ENCODE results near the gene HBD.
"Not testable (repeated sequence)": the region's sequence is repeated elsewhere in the genome, so short reads cannot be mapped to it uniquely, and the experiment has no call there.

Gene HBD

GRCh38 chr11:5253440-5253839 lies 19.2 kb upstream of the HBD start:
- DNase-seq (ENCODE audit: low read depth in 2 of 2): not testable (repeated sequence)

GRCh38 chr11:5252919-5253265 lies 18.6 kb upstream of the HBD start:
- no peak for DNase-seq (ENCODE audit: low read depth in 2 of 2)

- no peak for DNase-seq (ENCODE audit: low read depth in 2 of 2)
Measured at GRCh38 chr11:5252192-5252918, 18.1 kb upstream of the HBD start.

- DNase-seq (ENCODE audit: low read depth in 2 of 2): no peak
Measured at GRCh38 chr11:5251746-5252145, 17.5 kb upstream of the HBD start.

GRCh38 chr11:5250543-5251204 lies 16.4 kb upstream of the HBD start:
- DNase-seq (ENCODE audit: low read depth in 2 of 2): no peak

- not testable (repeated sequence) for DNase-seq (ENCODE audit: low read depth in 2 of 2)
Measured at GRCh38 chr11:5249807-5250396, 15.6 kb upstream of the HBD start, which contains the start of gene HBG1. TSS of gene HBG1 (minus strand) at chr11:5249857. CDS start at chr11:5249804, 53 bp downstream.

- DNase-seq (ENCODE audit: low read depth in 2 of 2): not testable (repeated sequence)
Measured at GRCh38 chr11:5248498-5248897, 14.2 kb upstream of the HBD start.

- DNase-seq (ENCODE audit: low read depth in 2 of 2): no peak
Measured at GRCh38 chr11:5247472-5248192, 13.3 kb upstream of the HBD start.

- no peak for DNase-seq (ENCODE audit: low read depth in 2 of 2)
Measured at GRCh38 chr11:5246772-5247471, 12.6 kb upstream of the HBD start.

GRCh38 chr11:5245155-5245554 lies 10.9 kb upstream of the HBD start:
- no peak for DNase-seq (ENCODE audit: low read depth in 2 of 2)

- no peak for DNase-seq (ENCODE audit: low read depth in 2 of 2)
Measured at GRCh38 chr11:5243816-5244180, 9.5 kb upstream of the HBD start.

GRCh38 chr11:5242933-5243815 lies 8.9 kb upstream of the HBD start:
- no peak for DNase-seq (ENCODE audit: low read depth in 2 of 2)

GRCh38 chr11:5242208-5242607 lies 7.9 kb upstream of the HBD start:
- no peak for DNase-seq (ENCODE audit: low read depth in 2 of 2)

- DNase-seq (ENCODE audit: low read depth in 2 of 2): no peak
Measured at GRCh38 chr11:5241458-5241857, 7.2 kb upstream of the HBD start.

GRCh38 chr11:5240458-5240857 lies 6.2 kb upstream of the HBD start:
- DNase-seq (ENCODE audit: low read depth in 2 of 2): no peak

- no peak for DNase-seq (ENCODE audit: low read depth in 2 of 2)
Measured at GRCh38 chr11:5240056-5240455, 5.8 kb upstream of the HBD start.

- no peak for DNase-seq (ENCODE audit: low read depth in 2 of 2)
Measured at GRCh38 chr11:5239046-5239445, 4.8 kb upstream of the HBD start.

- DNase-seq (ENCODE audit: low read depth in 2 of 2): no peak
Measured at GRCh38 chr11:5238486-5238885, 4.2 kb upstream of the HBD start.

GRCh38 chr11:5237420-5237819 lies 3.1 kb upstream of the HBD start:
- DNase-seq (ENCODE audit: low read depth in 2 of 2): no peak

GRCh38 chr11:5235364-5236095 lies 1.2 kb upstream of the HBD start:
- DNase-seq (ENCODE audit: low read depth in 2 of 2): no peak

Data from stimulated activated CD8-positive, alpha-beta memory T cell treated with anti-CD3 and anti-CD28 coated beads, Interleukin-2, amount 100 ng/mL, for 1 hour (primary cell).